T follicular helper cell (primary cell): Measurements from ENCODE around the gene KLHL29.

Experiments used
- DNase-seq: peaks from one replicate; pipeline ENCODE4 v3.0.0-alpha.2; 2020; ENCODE audit warnings: low read depth

KLHL29 gene

GRCh38 chr2:23659328-23659727 lies 274.3 kb downstream of the KLHL29 start:
- no peak for DNase-seq

- DNase-seq = no peak
These were observed 274.8 kb downstream of the KLHL29 start for GRCh38 chr2:23659773-23660172.

- no peak for DNase-seq
These were observed 275.3 kb downstream of the KLHL29 start for GRCh38 chr2:23660237-23660636.

GRCh38 chr2:23661276-23662050 lies 276.5 kb downstream of the KLHL29 start:
- no peak for DNase-seq

GRCh38 chr2:23662466-23662865 lies 277.5 kb downstream of the KLHL29 start:
- DNase-seq = no peak

- no peak for DNase-seq
These were observed 278.3 kb downstream of the KLHL29 start for GRCh38 chr2:23662941-23663920.

- DNase-seq = no peak
These were observed 279.2 kb downstream of the KLHL29 start for GRCh38 chr2:23664066-23664788.

GRCh38 chr2:23666241-23666979 lies 281.4 kb downstream of the KLHL29 start:
- no peak for DNase-seq

- DNase-seq = no peak
These were observed 282.0 kb downstream of the KLHL29 start for GRCh38 chr2:23666980-23667357.

- no peak for DNase-seq
These were observed 283.9 kb downstream of the KLHL29 start for GRCh38 chr2:23668756-23669304.

- no peak for DNase-seq
These were observed 284.6 kb downstream of the KLHL29 start for GRCh38 chr2:23669413-23670244.

- DNase-seq = no peak
These were observed 285.2 kb downstream of the KLHL29 start for GRCh38 chr2:23670245-23670592.

- no peak for DNase-seq
These were observed 288.1 kb downstream of the KLHL29 start for GRCh38 chr2:23673082-23673481.

GRCh38 chr2:23673830-23674679 lies 289.1 kb downstream of the KLHL29 start:
- DNase-seq = no peak

GRCh38 chr2:23675506-23675905 lies 290.5 kb downstream of the KLHL29 start:
- DNase-seq = no peak

GRCh38 chr2:23677836-23678235 lies 292.9 kb downstream of the KLHL29 start:
- no peak for DNase-seq

- DNase-seq = no peak
These were observed 294.1 kb downstream of the KLHL29 start for GRCh38 chr2:23679044-23679443.

GRCh38 chr2:23680951-23681350 lies 296.0 kb downstream of the KLHL29 start:
- no peak for DNase-seq

- no peak for DNase-seq
These were observed 296.6 kb downstream of the KLHL29 start for GRCh38 chr2:23681356-23682140.
